ENCODE results near the gene ASB7.
"Not testable (repeated sequence)": the region's sequence is repeated elsewhere in the genome, so short reads cannot be mapped to it uniquely, and the experiment has no call there.

ASB7 gene

DNA sequence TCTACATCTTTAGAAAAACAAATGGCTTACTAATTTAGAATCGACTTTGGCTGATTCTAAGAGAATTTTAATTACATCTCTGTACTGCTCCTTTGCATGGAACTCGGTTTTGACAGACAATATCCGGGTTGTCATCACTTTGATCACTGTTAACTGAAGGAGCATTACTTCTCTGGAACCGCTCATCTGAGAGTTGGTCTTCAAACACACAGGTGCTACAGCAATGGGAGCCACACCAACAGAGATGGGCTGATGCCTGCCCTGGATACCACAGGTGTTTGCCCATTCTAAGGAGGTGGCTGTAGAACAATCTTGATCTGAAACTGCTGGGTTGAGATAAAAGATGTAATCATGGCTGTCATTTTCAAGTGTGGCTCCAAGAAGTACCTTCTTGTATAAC, 22.0 kb upstream of the ASB7 start:
- Mint-ChIP-seq H3K4me1 (peaks cover 19% of the 10 kb centered on the region), H3K27ac (no peak overlapping the region), H3K4me3 (no peak overlapping the region), H3K36me3 (peaks cover 10% of the 10 kb centered on the region), H3K9me3 (peaks cover 9% of the 10 kb centered on the region), H3K27me3 (no peaks in the 10 kb centered on the region)
- DNase-seq (ENCODE audit: low spot score in 2 of 2): no peak
- ATAC-seq (ENCODE audit: low read depth): no peak

DNA sequence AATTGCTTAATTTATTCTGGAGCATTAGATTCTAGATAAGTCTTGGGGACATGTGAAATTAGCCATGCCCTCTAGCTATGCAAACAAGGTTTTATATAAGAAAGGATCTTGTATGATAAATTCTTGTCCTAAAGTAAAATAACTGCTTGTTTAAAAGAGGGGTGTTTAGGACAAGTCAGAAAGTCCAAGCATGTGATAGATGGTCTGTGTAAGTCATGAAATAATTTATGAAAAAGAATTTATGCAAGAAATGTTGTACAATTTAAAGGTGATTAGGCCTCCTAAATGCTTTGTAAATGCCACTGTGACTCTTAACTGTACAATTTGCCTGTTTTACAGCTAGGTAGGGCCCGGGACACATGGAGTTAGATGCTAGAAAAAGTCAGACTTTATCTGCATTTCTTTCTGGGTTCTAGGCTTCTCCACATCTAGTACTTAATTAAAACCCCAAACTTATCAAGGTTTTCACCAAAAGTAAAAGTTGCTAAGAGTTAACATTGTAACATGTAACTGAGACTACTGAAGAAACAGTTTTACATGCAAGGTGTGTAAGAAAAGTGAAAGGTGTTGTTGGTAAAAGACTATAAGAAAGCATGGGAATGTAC, 13.6 kb upstream of the ASB7 start:
- Mint-ChIP-seq H3K36me3 (peaks cover 18% of the 10 kb centered on the region), H3K27ac (no peak overlapping the region), H3K27me3 (no peaks in the 10 kb centered on the region), H3K4me1 (peaks cover 2% of the 10 kb centered on the region), H3K9me3 (peaks cover 2% of the 10 kb centered on the region), H3K4me3 (no peak overlapping the region)
- ATAC-seq (ENCODE audit: low read depth): no peak
- no peak for DNase-seq (ENCODE audit: low spot score in 2 of 2)

- not testable (repeated sequence) for H3K4me1 Mint-ChIP-seq; H3K27ac Mint-ChIP-seq; DNase-seq (ENCODE audit: low spot score in 2 of 2); H3K9me3 Mint-ChIP-seq; H3K27me3 Mint-ChIP-seq; H3K4me3 Mint-ChIP-seq; ATAC-seq (ENCODE audit: low read depth)
- peaks cover 16% of the 10 kb centered on the region for H3K36me3 Mint-ChIP-seq
These were observed 11.2 kb upstream of the ASB7 start for GRCh38 chr15:100591163-100591562.

- no peak for DNase-seq (ENCODE audit: low spot score in 2 of 2)
- Mint-ChIP-seq H3K4me3 (no peak overlapping the region), H3K4me1 (peaks cover 10% of the 10 kb centered on the region), H3K9me3 (peaks cover 2% of the 10 kb centered on the region), H3K27ac (no peak overlapping the region), H3K36me3 (peaks cover 16% of the 10 kb centered on the region), H3K27me3 (no peaks in the 10 kb centered on the region)
- no peak for ATAC-seq (ENCODE audit: low read depth)
These were observed 10.6 kb upstream of the ASB7 start for GRCh38 chr15:100591835-100592234.

- no peak overlapping the region for H3K4me3 Mint-ChIP-seq
- H3K9me3 Mint-ChIP-seq: peaks cover 2% of the 10 kb centered on the region
- peaks cover 16% of the 10 kb centered on the region for H3K4me1 Mint-ChIP-seq
- DNase-seq (ENCODE audit: low spot score in 2 of 2) (no peak), ATAC-seq (ENCODE audit: low read depth) (no peak)
- peaks cover 14% of the 10 kb centered on the region for H3K36me3 Mint-ChIP-seq
- H3K27ac Mint-ChIP-seq: no peak overlapping the region
- no peaks in the 10 kb centered on the region for H3K27me3 Mint-ChIP-seq
These were observed 9.5 kb upstream of the ASB7 start for GRCh38 chr15:100592898-100593297.

GRCh38 chr15:100593431-100593830, 9.0 kb upstream of the ASB7 start:
- Mint-ChIP-seq H3K27ac (no peak overlapping the region), H3K36me3 (peaks cover 12% of the 10 kb centered on the region), H3K4me3 (no peak overlapping the region), H3K4me1 (peaks cover 18% of the 10 kb centered on the region), H3K27me3 (no peaks in the 10 kb centered on the region), H3K9me3 (peaks cover 2% of the 10 kb centered on the region)
- ATAC-seq (ENCODE audit: low read depth): no peak
- no peak for DNase-seq (ENCODE audit: low spot score in 2 of 2)

DNA sequence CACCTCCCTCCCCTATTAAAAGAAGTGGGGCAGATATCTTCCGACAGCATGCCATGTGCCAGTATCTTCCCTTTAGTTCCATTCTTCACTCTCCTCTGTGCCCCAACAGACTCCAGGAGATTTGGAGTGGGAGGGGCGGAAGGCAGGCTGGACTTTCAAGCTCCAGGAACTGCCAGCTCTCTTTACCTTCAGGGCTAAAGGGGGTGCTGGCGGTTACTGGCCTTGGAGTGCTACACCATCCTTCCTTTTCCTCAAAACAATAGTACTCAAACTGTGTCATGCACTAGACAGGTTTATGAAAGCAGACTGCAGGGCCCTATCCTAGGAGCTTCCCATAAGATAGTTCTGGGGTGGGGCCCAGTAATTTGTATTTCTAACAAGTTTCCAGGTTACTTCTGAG, 6.4 kb upstream of the ASB7 start:
- ATAC-seq (ENCODE audit: low read depth) (no peak), DNase-seq (ENCODE audit: low spot score in 2 of 2) (no peak)
- Mint-ChIP-seq H3K4me3 (peak overlapping the region; percentile 29), H3K4me1 (peaks cover 25% of the 10 kb centered on the region), H3K9me3 (no peaks in the 10 kb centered on the region), H3K36me3 (peaks cover 4% of the 10 kb centered on the region), H3K27me3 (no peaks in the 10 kb centered on the region), H3K27ac (peak overlapping the region; percentile 75)

DNA sequence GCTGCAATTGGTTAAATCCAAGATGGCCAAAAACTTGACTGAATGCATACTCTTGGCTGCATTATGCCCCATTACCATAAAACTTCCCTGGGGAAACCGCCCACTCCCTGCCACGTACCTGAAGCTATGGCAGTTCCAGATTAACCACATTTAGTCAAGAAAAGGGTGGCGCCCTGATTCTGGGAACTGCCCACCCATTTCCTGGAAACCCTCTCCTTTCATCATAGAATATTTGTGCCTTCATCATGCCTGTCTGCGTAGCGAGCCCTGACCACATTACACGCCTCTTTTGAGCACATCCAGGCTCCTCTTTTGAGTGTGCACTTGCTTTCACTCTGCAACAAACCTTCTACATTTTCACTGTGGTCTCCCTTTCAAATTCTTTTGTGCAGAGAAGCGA, 5.6 kb upstream of the ASB7 start:
- ATAC-seq (ENCODE audit: low read depth) (peak; percentile 73), DNase-seq (ENCODE audit: low spot score in 2 of 2) (peak in 1 of 2 donors; percentile 10)
- Mint-ChIP-seq H3K36me3 (peaks cover 3% of the 10 kb centered on the region), H3K9me3 (no peaks in the 10 kb centered on the region), H3K4me3 (peak overlapping the region; percentile 69), H3K27me3 (no peaks in the 10 kb centered on the region), H3K4me1 (peaks cover 23% of the 10 kb centered on the region), H3K27ac (peak overlapping the region; percentile 75)

- no peak for ATAC-seq (ENCODE audit: low read depth)
- H3K4me3 Mint-ChIP-seq: no peak overlapping the region
- no peaks in the 10 kb centered on the region for H3K9me3 Mint-ChIP-seq
- no peak for DNase-seq (ENCODE audit: low spot score in 2 of 2)
- H3K27ac Mint-ChIP-seq: peak overlapping the region; percentile 15
- no peaks in the 10 kb centered on the region for H3K27me3 Mint-ChIP-seq
- H3K36me3 Mint-ChIP-seq: no peaks in the 10 kb centered on the region
- peaks cover 24% of the 10 kb centered on the region for H3K4me1 Mint-ChIP-seq
These were observed 4.5 kb upstream of the ASB7 start for GRCh38 chr15:100597862-100598261.

GRCh38 chr15:100598655-100599054, 3.7 kb upstream of the ASB7 start:
- H3K4me1 Mint-ChIP-seq: peaks cover 32% of the 10 kb centered on the region
- no peak overlapping the region for H3K27ac Mint-ChIP-seq
- H3K36me3 Mint-ChIP-seq: no peaks in the 10 kb centered on the region
- no peak overlapping the region for H3K4me3 Mint-ChIP-seq
- no peaks in the 10 kb centered on the region for H3K9me3 Mint-ChIP-seq
- ATAC-seq (ENCODE audit: low read depth): no peak
- no peaks in the 10 kb centered on the region for H3K27me3 Mint-ChIP-seq
- DNase-seq (ENCODE audit: low spot score in 2 of 2): no peak

GRCh38 chr15:100601163-100601562, 1.2 kb upstream of the ASB7 start:
- no peak overlapping the region for H3K4me3 Mint-ChIP-seq
- no peak overlapping the region for H3K27ac Mint-ChIP-seq
- DNase-seq (ENCODE audit: low spot score in 2 of 2) (no peak), ATAC-seq (ENCODE audit: low read depth) (no peak)
- peaks cover 42% of the 10 kb centered on the region for H3K4me1 Mint-ChIP-seq
- H3K36me3 Mint-ChIP-seq: no peaks in the 10 kb centered on the region
- no peaks in the 10 kb centered on the region for H3K27me3 Mint-ChIP-seq
- no peaks in the 10 kb centered on the region for H3K9me3 Mint-ChIP-seq

DNA sequence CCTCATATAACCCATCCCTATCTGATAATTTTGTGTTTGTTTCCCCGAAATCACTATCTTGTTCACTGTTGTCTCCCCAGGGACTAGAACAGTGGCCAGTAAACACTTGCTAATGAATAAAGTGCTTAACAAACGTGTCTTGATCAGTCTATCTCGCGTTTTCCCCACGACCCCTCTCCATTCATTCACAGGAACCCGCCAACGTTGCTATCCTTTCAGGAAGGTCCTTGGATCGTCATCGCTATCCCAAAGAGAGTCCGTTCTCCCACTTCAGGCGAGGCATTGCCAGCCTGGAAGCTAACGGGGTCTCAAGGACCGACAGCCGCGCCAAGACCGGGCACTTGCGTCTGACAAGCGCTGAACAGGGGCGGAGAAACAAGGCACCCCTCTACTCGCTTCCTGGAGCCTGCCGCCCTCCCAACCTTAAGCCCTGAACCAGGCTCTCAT, 749 bp upstream of the ASB7 start:
- H3K4me1 Mint-ChIP-seq: peaks cover 41% of the 10 kb centered on the region
- no peak for DNase-seq (ENCODE audit: low spot score in 2 of 2)
- H3K27me3 Mint-ChIP-seq: no peaks in the 10 kb centered on the region
- no peak overlapping the region for H3K27ac Mint-ChIP-seq
- ATAC-seq (ENCODE audit: low read depth): peak; percentile 7
- H3K9me3 Mint-ChIP-seq: no peaks in the 10 kb centered on the region
- no peaks in the 10 kb centered on the region for H3K36me3 Mint-ChIP-seq
- H3K4me3 Mint-ChIP-seq: no peak overlapping the region

DNA sequence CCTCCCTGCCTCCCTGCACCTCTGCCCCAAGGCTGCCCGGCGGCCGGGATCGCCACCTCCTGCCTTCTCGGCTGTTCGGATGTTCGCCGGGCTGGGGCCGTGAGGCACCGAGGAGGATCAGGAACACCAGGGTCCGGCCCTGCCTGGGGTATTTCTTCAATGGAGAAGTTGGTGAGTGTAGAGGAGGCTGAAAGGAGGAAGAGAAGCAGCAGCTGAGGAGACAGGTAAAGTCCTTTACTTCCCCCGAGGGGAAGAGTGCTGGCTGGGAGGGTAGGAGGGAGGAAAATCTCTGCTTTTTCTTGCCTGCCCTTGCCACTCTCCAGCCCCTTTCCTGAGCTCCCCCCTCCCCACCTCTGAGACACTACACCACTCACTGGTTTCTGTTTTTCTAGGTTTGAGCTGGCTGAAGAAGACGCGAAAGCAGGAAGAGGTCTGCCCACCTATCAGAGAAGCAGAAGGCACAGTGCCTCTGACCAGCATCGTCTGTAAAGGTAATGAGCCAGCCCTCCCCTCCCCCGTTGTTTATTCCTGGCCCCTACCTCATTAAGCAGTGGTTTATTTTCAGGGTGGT, 519 bp downstream of the ASB7 start:
- no peaks in the 10 kb centered on the region for H3K27me3 Mint-ChIP-seq
- peaks cover 4% of the 10 kb centered on the region for H3K36me3 Mint-ChIP-seq
- ATAC-seq (ENCODE audit: low read depth) (peak; percentile 5), DNase-seq (ENCODE audit: low spot score in 2 of 2) (peak; percentile 36 to 64)
- no peak overlapping the region for H3K4me3 Mint-ChIP-seq
- no peaks in the 10 kb centered on the region for H3K9me3 Mint-ChIP-seq
- H3K27ac Mint-ChIP-seq: no peak overlapping the region
- H3K4me1 Mint-ChIP-seq: peaks cover 35% of the 10 kb centered on the region

GRCh38 chr15:100612539-100612938, 10.2 kb downstream of the ASB7 start:
- DNase-seq (ENCODE audit: low spot score in 2 of 2) (no peak), ATAC-seq (ENCODE audit: low read depth) (no peak)
- Mint-ChIP-seq H3K9me3 (no peaks in the 10 kb centered on the region), H3K4me1 (peaks cover 3% of the 10 kb centered on the region), H3K27me3 (no peaks in the 10 kb centered on the region), H3K4me3 (no peak overlapping the region), H3K27ac (no peak overlapping the region), H3K36me3 (peaks cover 28% of the 10 kb centered on the region)

DNA sequence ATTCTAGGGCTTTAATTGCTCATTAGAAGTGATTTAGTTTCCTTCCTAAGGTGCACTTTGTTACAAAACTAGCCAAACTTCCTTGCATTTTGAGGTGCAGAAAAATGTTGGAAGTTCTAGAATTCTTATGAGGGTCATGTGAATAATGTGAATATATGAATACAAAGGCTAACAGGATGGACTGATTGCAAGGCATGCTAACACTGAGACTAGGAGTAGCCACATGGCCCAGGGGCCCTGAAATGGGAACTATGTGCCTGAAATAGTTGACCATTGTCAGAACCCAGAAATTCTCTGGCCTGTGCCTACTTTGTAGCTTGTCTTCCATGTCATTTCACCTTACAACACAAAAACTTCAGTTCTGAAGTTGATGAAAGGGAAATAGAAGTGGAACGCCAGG, 10.8 kb downstream of the ASB7 start:
- Mint-ChIP-seq H3K36me3 (peaks cover 29% of the 10 kb centered on the region), H3K4me3 (no peak overlapping the region), H3K4me1 (peaks cover 3% of the 10 kb centered on the region), H3K27me3 (no peaks in the 10 kb centered on the region), H3K27ac (no peak overlapping the region), H3K9me3 (no peaks in the 10 kb centered on the region)
- ATAC-seq (ENCODE audit: low read depth): no peak
- DNase-seq (ENCODE audit: low spot score in 2 of 2): no peak
